ENCODE data around the gene FDX2. TPM values are rescaled to one million over a fixed set of nuclear protein-coding genes. Genes with fewer than 3 reads are reported as not detected.
A peak's percentile ranks its signal among the peaks of the same experiment; 100 is the strongest.

The FDX2 gene
- total RNA-seq (10 to 100 TPM in 2 of 6 donors, 1 to 10 TPM in 4; 5.5 to 10.9 (median 8.7) TPM), polyA plus RNA-seq (10 to 100 TPM; 25.0 to 30.3 TPM)

DNA sequence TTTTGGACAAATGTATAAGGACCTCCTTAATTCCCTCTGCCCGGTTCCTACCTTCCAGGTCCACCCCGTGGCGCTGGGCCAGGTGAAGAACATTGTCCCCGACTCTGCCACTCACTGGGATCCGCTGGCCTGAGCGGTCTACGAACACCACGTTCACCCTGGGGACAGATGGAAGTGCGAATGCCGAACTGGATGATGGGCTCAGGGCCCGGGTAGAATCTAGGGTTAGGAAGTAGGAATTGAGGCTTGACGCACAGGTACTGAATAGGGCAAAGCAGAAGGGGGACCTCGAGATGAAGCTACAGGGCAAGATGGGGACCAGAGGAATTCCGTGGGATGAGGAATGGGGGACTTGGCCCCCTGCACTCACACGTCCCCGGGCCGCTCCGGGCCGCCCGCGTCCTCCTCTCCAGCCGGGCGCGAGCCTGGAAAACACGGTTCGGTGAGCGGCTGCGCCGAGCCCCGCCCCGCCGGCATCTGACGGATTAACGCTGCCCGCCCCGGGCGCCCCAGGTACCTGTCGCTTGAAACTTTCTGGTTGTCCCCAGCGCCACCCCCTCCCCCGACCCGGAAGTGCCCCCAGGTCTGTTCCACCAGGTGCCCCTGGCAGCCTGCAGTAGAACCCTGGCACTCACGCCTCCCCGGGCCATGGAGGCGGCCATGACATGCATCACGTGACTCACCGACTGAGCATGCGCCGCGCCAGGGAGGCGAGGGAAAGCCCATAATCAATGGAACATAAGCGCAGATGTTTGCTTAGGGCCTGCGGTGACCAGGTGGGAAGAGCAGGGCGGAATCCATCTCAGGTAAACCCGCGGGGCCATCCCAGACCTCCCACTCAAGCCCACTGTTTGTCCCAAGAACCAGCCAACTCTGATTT is at the start of gene FDX2:
Gene FDX2 (minus strand): TSS at position 681 of the 880 bp plus-strand sequence. CDS start 19 bp downstream, at position 662.
- Histone ChIP-seq H3K36me3 (peaks cover 0 to 23% (median 3%) of the 10 kb centered on the region in 3 donors), H3K4me3 (peak within 1 kb of the TSS; percentile 73 to 87 (median 81)), H3K27me3 (no peaks in the 10 kb centered on the region), H3K27ac (peak within 1 kb of the TSS; percentile 15 to 39 (median 18)), H3K4me1 (peaks cover 0 to 9% (median 4%) of the 10 kb centered on the region in 3 donors), H3K9me3 (no peaks in the 10 kb centered on the region)
- intact Hi-C loops (cut with DNase I), result no loop called here
- ATAC-seq, result peak; percentile 94 to 97 (median 96)
- TF ChIP-seq, protein P1, sequence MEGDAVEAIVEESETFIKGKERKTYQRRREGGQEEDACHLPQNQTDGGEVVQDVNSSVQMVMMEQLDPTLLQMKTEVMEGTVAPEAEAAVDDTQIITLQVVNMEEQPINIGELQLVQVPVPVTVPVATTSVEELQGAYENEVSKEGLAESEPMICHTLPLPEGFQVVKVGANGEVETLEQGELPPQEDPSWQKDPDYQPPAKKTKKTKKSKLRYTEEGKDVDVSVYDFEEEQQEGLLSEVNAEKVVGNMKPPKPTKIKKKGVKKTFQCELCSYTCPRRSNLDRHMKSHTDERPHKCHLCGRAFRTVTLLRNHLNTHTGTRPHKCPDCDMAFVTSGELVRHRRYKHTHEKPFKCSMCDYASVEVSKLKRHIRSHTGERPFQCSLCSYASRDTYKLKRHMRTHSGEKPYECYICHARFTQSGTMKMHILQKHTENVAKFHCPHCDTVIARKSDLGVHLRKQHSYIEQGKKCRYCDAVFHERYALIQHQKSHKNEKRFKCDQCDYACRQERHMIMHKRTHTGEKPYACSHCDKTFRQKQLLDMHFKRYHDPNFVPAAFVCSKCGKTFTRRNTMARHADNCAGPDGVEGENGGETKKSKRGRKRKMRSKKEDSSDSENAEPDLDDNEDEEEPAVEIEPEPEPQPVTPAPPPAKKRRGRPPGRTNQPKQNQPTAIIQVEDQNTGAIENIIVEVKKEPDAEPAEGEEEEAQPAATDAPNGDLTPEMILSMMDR (IDR thresholded peaks at IDR 0.05), result no peak
- 0% methylated on average over 55 of the region's 55 CpGs for WGBS, 2 donors
- FAIRE-seq, result no peak
- peak; percentile 89 to 98 (median 94) for DNase-seq

DNA sequence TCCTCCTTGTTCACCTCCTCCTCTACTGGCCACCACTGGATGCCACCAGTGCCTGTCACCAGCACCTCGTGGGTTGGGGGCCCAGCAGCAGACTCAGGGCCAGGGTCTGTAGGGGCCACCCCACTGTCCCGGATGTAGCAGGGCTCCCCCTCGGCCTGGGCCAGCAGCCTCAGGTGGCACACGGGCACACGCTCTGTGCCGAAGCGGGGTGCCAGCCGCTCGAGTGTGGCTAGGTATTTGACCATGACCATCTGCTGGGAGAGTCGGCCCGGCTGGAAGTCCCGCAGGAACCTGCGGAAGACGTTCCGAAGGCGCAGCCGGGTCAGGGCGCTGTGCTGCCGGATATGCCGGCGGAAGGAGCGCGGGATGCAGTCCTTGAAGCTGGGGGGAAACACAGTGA is 49.7 kb upstream of the FDX2 start:
- Histone ChIP-seq H3K9me3 (no peaks in the 10 kb centered on the region), H3K27ac (no peak overlapping the region), H3K27me3 (no peaks in the 10 kb centered on the region), H3K36me3 (peaks cover 4 to 36% (median 18%) of the 10 kb centered on the region in 3 donors), H3K4me3 (no peak overlapping the region), H3K4me1 (no peaks in the 10 kb centered on the region)
- intact Hi-C loops (cut with DNase I), result no loop called here
- TF ChIP-seq, protein P1 (IDR thresholded peaks at IDR 0.05), result no peak
- FAIRE-seq (no peak), ATAC-seq (no peak), DNase-seq (no peak)
- 94 to 96% methylated on average over 23 of the region's 23 CpGs for WGBS, 2 donors

DNA sequence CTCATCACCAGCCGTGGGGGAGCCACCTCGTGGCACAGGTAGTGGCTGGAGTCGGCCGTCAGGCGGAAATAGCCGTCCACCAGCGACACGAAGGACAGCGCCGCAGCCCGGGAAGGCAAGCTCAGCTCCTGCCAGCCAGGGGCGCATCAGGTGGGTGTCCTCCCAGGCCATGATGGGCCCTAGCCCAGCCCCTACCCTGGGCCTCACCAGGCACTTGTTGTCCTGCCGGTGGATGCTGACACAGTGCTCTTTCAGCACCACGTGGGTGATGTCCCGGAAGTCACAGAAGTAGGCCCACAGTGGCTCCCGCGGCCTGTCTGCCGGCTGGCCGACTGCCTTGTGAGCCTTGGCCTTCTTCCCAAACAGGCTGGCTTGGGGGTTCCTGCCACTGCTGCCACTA is 48.8 kb upstream of the FDX2 start:
- peak in 1 of 6 donors; percentile 59 for DNase-seq
- intact Hi-C loops (cut with DNase I), result no loop called here
- H3K27ac ChIP-seq, result no peak overlapping the region
- WGBS, 2 donors, result 86 to 90% methylated on average over 17 to 19 of the region's 19 CpGs
- no peak for FAIRE-seq
- H3K4me3 ChIP-seq, result no peak overlapping the region
- peak in 1 of 4 donors; percentile 8 for ATAC-seq
- TF ChIP-seq, protein P1 (IDR thresholded peaks at IDR 0.05), result no peak
- no peaks in the 10 kb centered on the region for H3K27me3 ChIP-seq
- H3K36me3 ChIP-seq, result peaks cover 4 to 36% (median 18%) of the 10 kb centered on the region in 3 donors
- no peaks in the 10 kb centered on the region for H3K9me3 ChIP-seq
- H3K4me1 ChIP-seq, result no peaks in the 10 kb centered on the region

DNA sequence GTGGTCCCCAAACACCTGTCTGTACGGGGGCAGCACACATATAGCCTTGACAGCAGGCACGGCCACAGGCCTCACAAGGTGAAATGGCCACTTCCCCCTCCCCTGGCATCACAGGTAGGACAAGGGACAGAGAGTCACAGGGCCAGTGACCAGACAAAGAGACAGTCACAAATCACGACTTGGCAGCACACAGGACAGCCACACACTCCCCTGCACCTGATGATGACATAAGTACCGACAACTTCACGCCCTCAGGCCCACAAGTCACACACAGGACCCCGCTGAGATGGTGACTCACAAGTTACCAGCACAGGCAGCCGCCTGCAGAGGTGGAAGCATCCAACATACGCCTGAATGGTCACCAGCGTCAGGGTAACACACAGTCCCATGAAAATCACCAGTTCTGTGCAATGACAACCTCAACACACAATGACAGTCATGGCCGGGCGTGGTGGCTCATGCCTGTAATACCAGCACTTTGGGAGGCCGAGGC is 48.0 kb upstream of the FDX2 start:
- no peak overlapping the region for H3K4me3 ChIP-seq
- no peaks in the 10 kb centered on the region for H3K27me3 ChIP-seq
- H3K27ac ChIP-seq, result no peak overlapping the region
- intact Hi-C loops (cut with DNase I), result no loop called here
- TF ChIP-seq, protein P1 (IDR thresholded peaks at IDR 0.05), result no peak
- peaks cover 4 to 41% (median 18%) of the 10 kb centered on the region in 3 donors for H3K36me3 ChIP-seq
- H3K4me1 ChIP-seq, result no peaks in the 10 kb centered on the region
- 91 to 96% methylated on average over 12 of the region's 12 CpGs for WGBS, 2 donors
- no peaks in the 10 kb centered on the region for H3K9me3 ChIP-seq
- FAIRE-seq, result no peak
- no peak for ATAC-seq
- no peak for DNase-seq
